ENCODE data around the gene GATAD2A.
"Not testable (repeated sequence)": the region's sequence is repeated elsewhere in the genome, so short reads cannot be mapped to it uniquely, and the experiment has no call there.

The GATAD2A gene

GRCh38 chr19:19447536-19448237 is 42.2 kb downstream of the GATAD2A start:
- DNase-seq, result no peak

- no peak for DNase-seq
These were observed 42.7 kb downstream of the GATAD2A start for GRCh38 chr19:19448238-19448544.

- no peak for DNase-seq
These were observed 46.2 kb downstream of the GATAD2A start for GRCh38 chr19:19451429-19452242.

- DNase-seq, result no peak
These were observed 47.0 kb downstream of the GATAD2A start for GRCh38 chr19:19452243-19453124.

- no peak for DNase-seq
These were observed 47.6 kb downstream of the GATAD2A start for GRCh38 chr19:19453125-19453454.

GRCh38 chr19:19455166-19455919 is 49.9 kb downstream of the GATAD2A start:
- not testable (repeated sequence) for DNase-seq

GRCh38 chr19:19457671-19458070 is 52.2 kb downstream of the GATAD2A start:
- no peak for DNase-seq

- DNase-seq, result no peak
These were observed 52.8 kb downstream of the GATAD2A start for GRCh38 chr19:19458110-19458816.

GRCh38 chr19:19459073-19459472 is 53.6 kb downstream of the GATAD2A start:
- no peak for DNase-seq

- DNase-seq, result peak; percentile 65
These were observed 54.3 kb downstream of the GATAD2A start for GRCh38 chr19:19459707-19460251.

- no peak for DNase-seq
These were observed 54.8 kb downstream of the GATAD2A start for GRCh38 chr19:19460258-19460731.

GRCh38 chr19:19460761-19461265 is 55.3 kb downstream of the GATAD2A start:
- peak; percentile 66 for DNase-seq

- DNase-seq, result no peak
These were observed 55.8 kb downstream of the GATAD2A start for GRCh38 chr19:19461306-19461670.

GRCh38 chr19:19461671-19462622 is 56.5 kb downstream of the GATAD2A start:
- peak; percentile 46 for DNase-seq

- no peak for DNase-seq
These were observed 58.1 kb downstream of the GATAD2A start for GRCh38 chr19:19463348-19464117.

GRCh38 chr19:19464339-19465098 is 59.0 kb downstream of the GATAD2A start:
- no peak for DNase-seq

- no peak for DNase-seq
These were observed 60.1 kb downstream of the GATAD2A start for GRCh38 chr19:19465436-19466070.

GRCh38 chr19:19466201-19466600 is 60.7 kb downstream of the GATAD2A start:
- DNase-seq, result no peak
